GM13976 (cell line): Measurements from ENCODE around the gene SETSIP.
"Not testable (repeated sequence)": the region's sequence is repeated elsewhere in the genome, so short reads cannot be mapped to it uniquely, and the experiment has no call there.

Source experiments
- DNase-seq: peaks from one replicate; pipeline ENCODE4 v3.0.0; 2012; ENCODE audit warnings: low spot score
- CTCF ChIP-seq: IDR thresholded peaks from 2 replicates; pipeline ENCODE4 v1.5.1; 2012; ENCODE audit warnings: borderline replicate concordance, mild to moderate bottlenecking; ENCODE audit not compliant: insufficient read depth; ENCODE audit errors: extremely low read depth, missing control alignments, control extremely low read depth
- in situ Hi-C: fragments of 300-500 bp; cut with MboI; formaldehyde crosslinking; loops from one replicate; pipeline ENCODE4 v1.12.0; 2022; ENCODE audit warnings: low sequenced_read_pairs, mixed read lengths, inconsistent platforms; ENCODE audit not compliant: unreplicated experiment

SETSIP gene

GRCh38 chr1:92026806-92027205 lies 48.4 kb downstream of the SETSIP start:
- DNase-seq = no peak
- in situ Hi-C loops = no loop called here
- no peak for TF ChIP-seq CTCF

GRCh38 chr1:92026042-92026441 lies 49.2 kb downstream of the SETSIP start:
- in situ Hi-C loops, DNase-seq: not testable (repeated sequence)
